Activated effector memory CD4-positive, alpha-beta T cell treated with anti-CD3 and anti-CD28 coated beads, Interleukin-2, amount 50 U/mL, for 16 hours (primary cell): ENCODE measurements around the gene MAGEA11.
"Not testable (repeated sequence)": the region's sequence is repeated elsewhere in the genome, so short reads cannot be mapped to it uniquely, and the experiment has no call there.

Source experiments
- DNase-seq: peaks from one replicate; pipeline ENCODE4 v3.0.0-alpha.2; 2020

MAGEA11 gene, protein sequence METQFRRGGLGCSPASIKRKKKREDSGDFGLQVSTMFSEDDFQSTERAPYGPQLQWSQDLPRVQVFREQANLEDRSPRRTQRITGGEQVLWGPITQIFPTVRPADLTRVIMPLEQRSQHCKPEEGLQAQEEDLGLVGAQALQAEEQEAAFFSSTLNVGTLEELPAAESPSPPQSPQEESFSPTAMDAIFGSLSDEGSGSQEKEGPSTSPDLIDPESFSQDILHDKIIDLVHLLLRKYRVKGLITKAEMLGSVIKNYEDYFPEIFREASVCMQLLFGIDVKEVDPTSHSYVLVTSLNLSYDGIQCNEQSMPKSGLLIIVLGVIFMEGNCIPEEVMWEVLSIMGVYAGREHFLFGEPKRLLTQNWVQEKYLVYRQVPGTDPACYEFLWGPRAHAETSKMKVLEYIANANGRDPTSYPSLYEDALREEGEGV

DNA sequence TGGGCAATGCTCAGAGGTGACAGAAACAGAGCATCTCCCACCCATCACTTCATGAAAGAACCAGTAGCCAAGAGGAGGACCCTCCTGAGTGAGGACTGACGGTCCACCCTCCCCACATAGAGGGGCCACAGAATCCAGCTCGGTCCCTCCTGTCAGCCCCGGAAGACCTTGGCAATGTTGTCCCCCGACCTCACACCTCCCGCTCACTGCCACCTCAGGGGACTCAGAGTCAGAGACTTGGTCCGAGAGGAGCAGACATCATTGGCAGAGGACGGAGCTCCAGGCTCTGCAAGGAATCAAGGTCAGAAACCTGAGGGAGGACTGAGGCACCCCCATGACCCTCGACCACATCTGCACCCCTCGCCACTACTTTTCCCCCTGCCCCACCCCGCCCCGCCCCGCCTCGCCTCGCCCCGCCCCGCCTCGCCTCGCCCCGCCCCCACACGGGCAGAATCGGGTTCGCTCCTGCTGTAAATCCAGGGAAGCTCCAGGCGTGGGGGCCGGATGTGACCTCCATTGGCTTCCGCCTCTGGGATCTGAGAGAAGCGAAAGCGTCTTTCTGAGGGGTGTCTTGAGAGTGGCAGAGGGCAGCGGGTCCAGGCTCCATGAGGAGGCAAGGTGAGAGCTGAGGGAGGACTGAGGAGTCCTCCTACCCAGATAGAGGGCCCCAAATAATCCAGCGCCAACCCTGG is at the start of gene MAGEA11:
MAGEA11 (plus strand) TSS at position 516 of the 692 bp plus-strand sequence. CDS start 1,100 bp downstream, outside the sequence.
- DNase-seq = no peak

DNA sequence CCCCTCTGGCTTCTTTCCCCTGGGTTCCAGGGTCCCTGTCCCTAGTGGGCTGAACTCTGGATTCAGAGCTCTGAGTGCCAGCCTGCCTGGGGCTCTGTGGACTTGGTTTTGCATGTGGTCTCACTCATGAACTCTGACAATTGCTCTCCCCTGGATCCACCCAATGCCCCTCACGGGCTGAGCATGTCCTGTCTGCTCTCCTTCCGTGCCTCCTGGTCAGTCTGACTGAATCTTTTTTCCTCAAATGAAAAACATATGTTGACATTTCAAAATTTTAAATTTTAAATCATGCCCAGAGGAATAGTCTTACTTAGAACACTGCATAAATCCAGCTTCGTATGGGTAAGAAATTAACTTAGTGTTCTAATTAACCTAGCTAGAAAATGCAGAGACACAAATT is 36.8 kb upstream of the MAGEA11 start:
- not testable (repeated sequence) for DNase-seq

GRCh38 chrX:149675554-149675953 is 36.3 kb upstream of the MAGEA11 start:
- DNase-seq = not testable (repeated sequence)

DNA sequence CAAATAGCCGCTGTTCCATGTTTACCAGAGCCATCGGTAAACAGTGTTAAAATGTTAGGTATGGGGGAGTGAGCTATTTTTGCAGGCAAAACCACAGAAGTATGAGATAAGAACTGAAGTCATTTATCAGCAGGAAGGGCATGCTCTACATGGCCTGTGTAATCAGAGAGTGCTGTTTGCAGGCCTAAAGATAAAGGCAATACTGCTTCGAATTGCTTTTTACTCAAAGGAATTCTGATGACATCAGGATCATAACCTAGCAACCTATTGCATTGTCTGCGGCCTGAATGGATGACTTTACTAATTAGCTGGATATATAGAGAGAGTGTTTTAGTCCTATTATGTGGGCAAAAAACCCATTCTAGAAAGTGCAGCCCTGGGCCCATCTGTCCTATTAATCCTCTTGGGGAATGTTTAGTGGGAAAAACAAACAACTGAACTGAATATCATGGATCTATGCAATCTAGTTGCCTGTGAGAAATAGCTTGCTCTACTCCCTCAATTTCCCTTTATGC is 32.6 kb upstream of the MAGEA11 start:
- not testable (repeated sequence) for DNase-seq

DNA sequence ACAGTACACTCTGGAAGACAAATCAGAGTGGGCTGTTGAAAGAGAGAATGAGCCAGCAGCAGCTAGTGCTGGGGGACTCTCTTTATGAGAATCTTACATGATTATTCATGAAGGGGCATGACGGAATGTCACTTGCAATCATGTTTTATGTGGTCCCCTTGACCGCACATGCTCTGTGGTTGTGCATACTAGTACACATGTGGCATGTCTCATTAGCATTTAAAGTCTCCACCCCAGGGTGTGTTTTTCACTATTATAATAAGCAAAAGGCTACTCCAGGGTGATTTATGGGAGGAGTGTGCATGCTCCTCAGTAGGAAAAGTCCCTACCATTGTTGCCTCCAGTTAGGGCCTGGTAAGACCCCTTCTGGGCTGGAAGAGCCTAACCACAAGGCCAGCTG is 30.7 kb upstream of the MAGEA11 start:
- no peak for DNase-seq

GRCh38 chrX:149682031-149682430 is 29.8 kb upstream of the MAGEA11 start:
- no peak for DNase-seq

- DNase-seq = no peak
Observed at GRCh38 chrX:149682956-149683947, 28.6 kb upstream of the MAGEA11 start.

DNA sequence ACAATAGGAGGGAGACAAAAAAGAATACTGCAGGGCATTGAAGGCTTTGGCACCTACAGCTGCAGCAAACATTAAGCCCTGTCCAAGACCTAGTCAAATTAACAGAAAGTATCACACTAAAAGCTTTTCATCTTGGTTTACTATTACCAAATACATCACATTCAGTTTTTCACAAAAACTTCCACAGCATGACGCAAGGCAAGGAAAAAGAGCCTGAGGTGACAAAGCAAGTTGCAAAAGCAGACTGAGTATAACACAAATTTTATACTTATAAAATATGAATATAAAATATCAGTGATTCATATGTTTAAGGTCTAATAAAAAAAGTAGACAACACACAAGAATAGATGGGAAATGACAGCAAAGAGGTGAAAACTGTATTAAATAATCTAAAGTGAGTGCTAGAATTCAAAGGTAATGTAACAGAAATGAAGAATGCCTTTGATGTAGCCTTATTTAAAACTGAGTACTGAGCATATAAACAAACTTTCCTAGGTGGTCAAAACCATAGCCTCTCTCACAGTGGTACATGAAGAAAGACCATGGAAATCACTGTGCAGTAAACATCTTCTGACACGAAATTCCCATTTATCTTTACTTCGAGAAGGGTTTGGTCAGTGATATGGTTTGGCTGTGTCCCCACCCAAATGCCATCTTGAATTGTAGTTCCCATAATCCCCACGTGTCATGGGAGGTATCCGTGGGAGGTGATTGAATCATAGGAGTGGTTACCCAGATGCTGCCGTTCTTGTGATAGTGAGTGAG is 27.7 kb upstream of the MAGEA11 start:
- no peak for DNase-seq

- no peak for DNase-seq
Observed at GRCh38 chrX:149687991-149688390, 23.9 kb upstream of the MAGEA11 start.

DNA sequence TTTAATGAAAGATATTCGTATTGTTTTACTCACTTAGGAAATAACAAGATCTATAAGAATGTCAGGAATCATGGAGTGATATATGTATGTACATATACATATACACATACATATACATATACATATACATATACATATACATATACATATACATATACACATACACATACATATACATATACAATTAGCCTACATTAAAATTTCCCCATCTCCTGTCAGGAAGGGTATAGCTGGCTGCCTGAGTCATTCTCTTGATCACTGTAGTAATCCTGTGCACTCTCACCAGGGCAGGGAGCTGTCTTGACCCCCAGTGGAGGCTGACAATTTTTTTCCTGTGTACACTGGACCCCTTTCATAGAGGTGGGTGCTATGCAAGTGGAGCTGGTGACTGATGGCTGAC is 23.3 kb upstream of the MAGEA11 start:
- DNase-seq = no peak

- no peak for DNase-seq
Observed at GRCh38 chrX:149691794-149692193, 20.1 kb upstream of the MAGEA11 start.

- DNase-seq = not testable (repeated sequence)
Observed at GRCh38 chrX:149692686-149693272, 19.1 kb upstream of the MAGEA11 start.

DNA sequence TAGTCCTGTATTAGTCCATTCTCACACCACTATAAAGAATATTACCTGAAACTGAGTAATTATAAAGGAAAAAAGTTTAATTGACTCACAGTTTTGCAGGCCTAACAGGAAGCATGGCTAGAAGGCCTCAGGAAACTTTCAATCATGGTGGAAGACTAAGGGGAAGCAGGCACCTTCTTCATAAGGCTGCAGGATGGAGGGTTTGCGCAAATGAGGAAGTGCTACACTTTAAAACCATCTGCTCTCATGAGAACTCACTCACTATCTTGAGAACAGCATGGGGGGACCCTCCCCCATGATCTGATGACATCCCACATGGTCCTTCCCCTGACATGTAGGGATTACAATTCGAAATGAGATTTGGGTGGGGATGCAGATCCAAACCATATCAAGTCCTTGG is 12.1 kb upstream of the MAGEA11 start:
- no peak for DNase-seq

GRCh38 chrX:149704664-149705063 is 7.2 kb upstream of the MAGEA11 start:
- no peak for DNase-seq

DNA sequence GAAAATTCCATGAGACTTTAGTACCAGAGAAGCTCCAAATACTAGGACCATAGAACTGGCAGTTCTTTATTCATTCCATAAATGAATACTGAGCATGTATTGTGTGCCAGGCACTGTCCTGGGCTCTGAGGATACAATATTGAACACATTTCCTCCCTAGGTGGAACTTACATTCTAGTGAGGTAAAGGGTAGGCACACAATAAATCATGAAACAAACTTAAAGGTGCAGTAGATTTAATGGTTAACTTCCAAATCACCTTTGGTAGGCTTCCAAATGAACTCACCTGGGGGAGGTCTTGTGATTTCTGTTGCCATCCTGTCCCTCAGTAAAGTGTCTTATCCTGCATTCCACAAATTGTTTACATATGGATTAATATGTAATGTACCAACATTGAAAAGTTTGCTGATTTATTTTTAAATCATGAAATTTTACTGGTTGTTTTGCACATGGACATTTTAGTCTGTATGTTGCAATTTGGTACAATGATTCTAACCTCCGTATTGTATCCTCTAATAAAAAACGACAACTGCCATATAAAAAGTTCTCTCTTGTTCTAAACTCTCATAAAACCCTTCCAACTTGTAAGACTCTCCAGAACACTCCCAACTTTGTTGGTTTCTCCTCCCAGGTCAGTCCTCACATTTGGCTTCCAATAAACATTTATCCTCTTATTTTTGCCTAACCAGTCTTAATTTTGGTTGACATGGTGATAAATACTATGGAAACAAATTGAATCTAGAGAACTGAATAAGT is 4.5 kb upstream of the MAGEA11 start:
- no peak for DNase-seq

- no peak for DNase-seq
Observed at GRCh38 chrX:149712831-149713230, 971 bp downstream of the MAGEA11 start.

GRCh38 chrX:149713279-149714050 is 1.6 kb downstream of the MAGEA11 start:
- DNase-seq = no peak

DNA sequence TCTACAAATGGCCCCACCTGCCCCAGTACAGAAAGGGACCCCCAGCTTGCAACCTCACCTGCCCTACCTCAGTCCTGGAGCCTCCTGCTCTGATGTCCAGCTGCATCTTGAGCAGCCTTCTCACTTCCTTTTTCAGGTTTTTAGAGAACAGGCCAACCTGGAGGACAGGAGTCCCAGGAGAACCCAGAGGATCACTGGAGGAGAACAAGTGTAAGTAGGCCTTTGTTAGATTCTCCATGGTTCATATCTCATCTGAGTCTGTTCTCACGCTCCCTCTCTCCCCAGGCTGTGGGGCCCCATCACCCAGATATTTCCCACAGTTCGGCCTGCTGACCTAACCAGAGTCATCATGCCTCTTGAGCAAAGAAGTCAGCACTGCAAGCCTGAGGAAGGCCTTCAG is 3.6 kb downstream of the MAGEA11 start:
- DNase-seq = no peak

GRCh38 chrX:149716632-149717031 is 4.8 kb downstream of the MAGEA11 start:
- no peak for DNase-seq

- DNase-seq = no peak
Observed at GRCh38 chrX:149717803-149718202, 5.9 kb downstream of the MAGEA11 start.
